Tibial nerve (tissue), 4 donors: ENCODE measurements around the gene BTBD2.

Experiments
- CTCF ChIP-seq, 5 experiments: fragments of 200-600 bp in 3 of 5; fragments of 450-650 bp in 2 of 5; sonication (generic) in 3 of 5; IDR thresholded peaks; one replicate each; pipeline ENCODE4 v1.5.1; 2016 to 2019; ENCODE audit warnings: antibody characterized with exemption in 5 of 5, mild to moderate bottlenecking in 3 of 5, moderate library complexity in 2 of 5
- EP300 ChIP-seq, 2 donors: sonication (generic); formaldehyde crosslinking; IDR thresholded peaks; one replicate each; pipeline ENCODE4 v1.6.1; 2017; ENCODE audit warnings: antibody characterized with exemption in 2 of 2, mild to moderate bottlenecking in 1 of 2
- POLR2A ChIP-seq, 2 donors: fragments of 450-650 bp; IDR thresholded peaks; one replicate each; pipeline ENCODE4 v1.6.1; 2017; ENCODE audit warnings: antibody characterized with exemption in 2 of 2, mild to moderate bottlenecking in 2 of 2, moderate library complexity in 2 of 2

DNA sequence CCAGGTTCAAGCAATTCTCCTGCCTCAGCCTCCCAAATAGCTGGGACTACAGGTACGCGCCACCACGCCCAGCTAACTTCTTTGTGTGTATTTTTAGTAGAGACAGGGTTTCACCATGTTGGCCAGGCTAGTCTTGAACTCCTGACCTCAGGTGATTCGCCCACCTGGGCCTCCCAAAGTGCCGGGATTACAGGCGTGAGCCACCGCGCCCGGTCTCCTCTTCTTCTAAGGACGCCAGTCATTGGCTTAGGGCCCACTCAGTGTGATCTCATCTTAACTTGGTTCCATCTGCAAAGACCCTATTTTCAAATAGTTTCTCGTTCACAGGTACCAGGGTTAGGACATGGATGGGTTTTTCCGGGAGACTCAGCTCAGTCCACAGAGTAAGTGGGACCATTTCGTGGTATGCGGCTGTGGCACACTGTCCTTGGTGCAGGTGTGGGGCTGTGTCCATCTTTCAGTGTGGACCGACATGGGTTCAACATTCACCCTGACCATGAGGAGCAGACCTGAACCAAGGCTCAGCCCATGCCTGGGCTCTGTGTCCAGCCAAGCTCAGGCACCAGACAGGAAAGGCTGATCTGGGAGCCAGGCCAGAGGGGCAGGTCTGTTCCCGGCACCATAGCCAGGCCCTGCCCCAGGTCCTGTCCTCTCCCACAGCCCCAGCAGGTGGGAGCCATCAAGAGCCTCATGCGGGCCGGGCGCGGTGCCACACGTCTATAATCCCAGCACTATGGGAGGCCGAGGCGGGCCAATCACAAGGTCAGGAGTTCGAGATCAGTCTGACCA lies 38.3 kb upstream of the BTBD2 start:
- no peak for TF ChIP-seq POLR2A (IDR thresholded peaks at IDR 0.05)
- no peak for TF ChIP-seq CTCF (IDR thresholded peaks at IDR 0.05)
- TF ChIP-seq EP300 (IDR thresholded peaks at IDR 0.05): peak in 1 of 2 donors; percentile 53
